Neural crest cell (in vitro differentiated cells): ENCODE results near the gene BRAF. TPM values are rescaled to one million over a fixed set of nuclear protein-coding genes. Genes with fewer than 3 reads are reported as not detected.
"Not testable (repeated sequence)": the region's sequence is repeated elsewhere in the genome, so short reads cannot be mapped to it uniquely, and the experiment has no call there.

ENCODE experiments used
- DNase-seq: peaks from one replicate; pipeline ENCODE4 v3.0.0; 2021; ENCODE audit warnings: low read depth, mixed read lengths, low spot score
- H3K27ac Mint-ChIP-seq: one replicate; pipeline ENCODE4 v1.8.0; 2021; ENCODE audit warnings: mild to moderate bottlenecking, mixed read lengths; ENCODE audit not compliant: unreplicated experiment
- H3K27me3 Mint-ChIP-seq: 2 replicates; pipeline ENCODE4 v1.8.0; 2021; ENCODE audit warnings: low read depth, mild to moderate bottlenecking, mixed read lengths
- H3K36me3 Mint-ChIP-seq: 2 replicates; pipeline ENCODE4 v1.8.0; 2021; ENCODE audit warnings: low read depth, mild to moderate bottlenecking, mixed read lengths
- H3K4me1 Mint-ChIP-seq: 2 replicates; pipeline ENCODE4 v1.8.0; 2021; ENCODE audit warnings: mixed read lengths
- H3K4me3 Mint-ChIP-seq: one replicate; pipeline ENCODE4 v1.8.0; 2021; ENCODE audit warnings: mild to moderate bottlenecking, mixed read lengths
- H3K9me3 Mint-ChIP-seq: 2 replicates; pipeline ENCODE4 v1.8.0; 2021; ENCODE audit warnings: mixed read lengths
- total RNA-seq: library from RNA; stranded (reverse); gene quantifications from 2 replicates; pipeline ENCODE4 v1.2.1, GENCODE V29; 2021
- TF ChIP-seq, protein P1 (sequence below): fragments of 200-600 bp; sonication (generic); conservative IDR thresholded peaks from 2 replicates; pipeline ENCODE4 v1.5.0; 2021; ENCODE audit warnings: antibody characterized with exemption, mild to moderate bottlenecking

BRAF gene
- total RNA-seq, 1 donor from 2014 or later: 27.7 TPM

DNA sequence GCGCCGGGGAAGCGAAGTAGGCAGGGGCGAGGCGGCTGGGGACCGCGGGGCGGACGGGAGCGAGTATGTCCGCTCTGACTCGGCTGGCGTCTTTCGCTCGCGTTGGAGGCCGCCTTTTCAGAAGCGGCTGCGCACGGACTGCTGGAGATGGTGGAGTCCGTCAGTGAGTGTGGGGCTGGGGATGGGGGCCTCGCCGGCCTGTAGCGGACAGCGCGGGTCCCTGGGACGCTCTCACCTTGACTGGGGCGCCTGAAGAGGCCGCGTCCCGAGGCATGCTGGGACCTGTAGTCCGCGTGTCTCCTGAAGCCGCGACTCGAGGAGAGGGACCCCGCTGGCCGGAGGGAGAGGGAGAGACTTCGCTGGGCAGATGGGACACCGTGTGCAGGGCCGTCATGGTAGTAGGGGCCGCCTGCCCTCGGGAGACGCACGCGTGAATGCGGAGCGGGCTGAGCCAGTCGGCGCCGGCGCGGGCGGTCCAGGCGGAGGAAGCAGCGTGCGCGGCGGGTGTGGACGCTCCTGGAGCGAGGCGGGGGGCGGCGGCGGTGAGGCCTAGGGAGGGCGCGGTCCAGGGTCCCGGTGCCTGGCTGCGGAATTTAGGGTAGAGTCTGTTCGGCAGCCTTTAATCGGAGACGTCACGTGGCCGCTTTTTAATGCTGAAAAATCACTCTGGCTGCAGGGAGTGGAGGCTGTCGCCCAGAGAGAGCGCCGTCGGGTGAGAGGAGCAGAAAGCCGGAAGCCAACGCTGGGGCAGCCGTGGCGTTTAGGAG is 227.9 kb downstream of the BRAF start, which contains the start of gene NDUFB2:
Gene NDUFB2 (plus strand): TSS at position 29 of the 767 bp plus-strand sequence. CDS start 37 bp downstream, at position 66.
- peaks cover 39% of the 10 kb centered on the region for H3K4me1 Mint-ChIP-seq
- no peaks in the 10 kb centered on the region for H3K36me3 Mint-ChIP-seq
- no peaks in the 10 kb centered on the region for H3K27me3 Mint-ChIP-seq
- H3K4me3 Mint-ChIP-seq: peak within 1 kb of the TSS; percentile 98
- H3K9me3 Mint-ChIP-seq: no peaks in the 10 kb centered on the region
- TF ChIP-seq, protein P1, sequence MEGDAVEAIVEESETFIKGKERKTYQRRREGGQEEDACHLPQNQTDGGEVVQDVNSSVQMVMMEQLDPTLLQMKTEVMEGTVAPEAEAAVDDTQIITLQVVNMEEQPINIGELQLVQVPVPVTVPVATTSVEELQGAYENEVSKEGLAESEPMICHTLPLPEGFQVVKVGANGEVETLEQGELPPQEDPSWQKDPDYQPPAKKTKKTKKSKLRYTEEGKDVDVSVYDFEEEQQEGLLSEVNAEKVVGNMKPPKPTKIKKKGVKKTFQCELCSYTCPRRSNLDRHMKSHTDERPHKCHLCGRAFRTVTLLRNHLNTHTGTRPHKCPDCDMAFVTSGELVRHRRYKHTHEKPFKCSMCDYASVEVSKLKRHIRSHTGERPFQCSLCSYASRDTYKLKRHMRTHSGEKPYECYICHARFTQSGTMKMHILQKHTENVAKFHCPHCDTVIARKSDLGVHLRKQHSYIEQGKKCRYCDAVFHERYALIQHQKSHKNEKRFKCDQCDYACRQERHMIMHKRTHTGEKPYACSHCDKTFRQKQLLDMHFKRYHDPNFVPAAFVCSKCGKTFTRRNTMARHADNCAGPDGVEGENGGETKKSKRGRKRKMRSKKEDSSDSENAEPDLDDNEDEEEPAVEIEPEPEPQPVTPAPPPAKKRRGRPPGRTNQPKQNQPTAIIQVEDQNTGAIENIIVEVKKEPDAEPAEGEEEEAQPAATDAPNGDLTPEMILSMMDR: peak; percentile 13
- peak; percentile 92 for DNase-seq
- H3K27ac Mint-ChIP-seq: peak within 1 kb of the TSS; percentile 98

DNA sequence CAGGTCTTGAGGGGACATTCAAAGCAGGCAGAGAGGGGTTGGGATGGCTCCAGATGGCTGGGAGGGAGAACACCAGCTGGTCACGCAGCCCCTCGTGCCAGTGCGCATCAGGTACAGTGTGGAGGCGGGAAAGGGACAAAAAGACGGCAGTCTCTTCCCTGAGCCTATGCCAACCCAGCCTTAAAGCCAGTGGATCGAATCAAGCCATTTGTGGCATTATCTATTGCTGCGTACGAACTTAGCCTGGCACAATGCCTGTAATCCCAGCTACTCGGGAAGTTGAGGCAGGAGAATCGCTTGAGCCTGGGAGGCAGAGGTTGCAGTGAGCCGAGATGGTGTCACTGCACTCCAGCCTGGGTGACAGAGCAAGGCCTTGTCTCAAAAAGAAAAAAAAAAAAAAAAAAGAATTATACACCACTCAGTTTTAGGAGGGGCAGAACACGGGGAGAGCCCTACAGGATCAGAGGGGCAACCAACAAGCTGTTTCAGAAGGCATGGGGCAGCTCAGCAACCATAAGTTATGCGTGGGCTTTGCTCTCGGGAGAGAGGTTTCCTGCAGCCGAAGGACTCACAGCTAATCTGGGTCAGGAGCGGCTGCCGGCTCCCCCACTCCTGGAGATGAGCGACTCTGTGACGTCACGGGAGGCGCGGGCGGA is 228.6 kb downstream of the BRAF start:
- H3K4me1 Mint-ChIP-seq: peaks cover 39% of the 10 kb centered on the region
- TF ChIP-seq, protein P1: no peak
- no peaks in the 10 kb centered on the region for H3K9me3 Mint-ChIP-seq
- no peak for DNase-seq
- peak overlapping the region; percentile 98 for H3K4me3 Mint-ChIP-seq
- H3K36me3 Mint-ChIP-seq: no peaks in the 10 kb centered on the region
- H3K27me3 Mint-ChIP-seq: no peaks in the 10 kb centered on the region
- H3K27ac Mint-ChIP-seq: peak overlapping the region; percentile 98

DNA sequence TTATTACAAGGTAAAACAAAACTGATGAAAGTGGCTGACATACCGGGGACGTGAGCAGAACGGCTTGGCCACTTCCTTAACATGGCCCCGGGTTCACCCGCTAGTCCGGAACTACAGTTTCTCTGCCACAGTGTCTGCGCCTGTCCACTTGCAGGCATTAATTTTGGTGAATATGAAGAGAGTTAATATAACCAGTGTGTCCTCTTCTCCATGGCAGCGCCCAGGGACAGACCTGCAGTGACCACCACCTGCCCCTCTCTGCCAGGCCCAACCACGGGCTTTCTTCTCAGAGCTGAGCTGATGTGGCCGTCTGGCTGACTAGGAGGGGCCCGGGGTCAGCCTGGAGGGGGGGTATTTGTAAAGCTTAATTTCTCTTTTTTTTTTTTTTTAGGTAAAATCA is 229.3 kb downstream of the BRAF start:
- TF ChIP-seq, protein P1: no peak
- Mint-ChIP-seq H3K36me3 (no peaks in the 10 kb centered on the region), H3K27ac (no peak overlapping the region), H3K9me3 (no peaks in the 10 kb centered on the region), H3K4me3 (no peak overlapping the region), H3K27me3 (no peaks in the 10 kb centered on the region), H3K4me1 (peaks cover 39% of the 10 kb centered on the region)
- DNase-seq: no peak

DNA sequence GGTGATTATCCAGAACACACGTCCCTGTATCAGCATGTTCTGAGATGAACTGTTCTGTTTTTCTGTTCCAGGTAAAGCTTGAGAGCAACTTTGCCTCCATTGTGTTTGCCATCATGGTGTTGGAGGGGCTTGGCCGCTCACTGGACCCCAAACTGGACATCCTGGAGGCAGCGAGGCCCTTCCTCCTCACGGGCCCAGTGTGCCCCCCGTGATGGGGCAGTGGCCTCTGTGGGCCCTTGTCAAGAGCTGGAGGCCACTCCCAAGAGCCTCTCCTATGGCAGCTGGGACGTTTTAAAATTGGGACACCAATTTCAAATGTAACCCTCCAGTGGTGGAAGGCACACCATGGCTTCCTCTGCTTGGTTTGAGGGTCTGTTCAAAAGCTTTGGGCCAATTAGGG is 230.1 kb downstream of the BRAF start:
- Mint-ChIP-seq H3K27ac (no peak overlapping the region), H3K27me3 (no peaks in the 10 kb centered on the region), H3K4me3 (peak overlapping the region; percentile 72), H3K36me3 (no peaks in the 10 kb centered on the region), H3K9me3 (no peaks in the 10 kb centered on the region), H3K4me1 (peaks cover 36% of the 10 kb centered on the region)
- TF ChIP-seq, protein P1: no peak
- no peak for DNase-seq

DNA sequence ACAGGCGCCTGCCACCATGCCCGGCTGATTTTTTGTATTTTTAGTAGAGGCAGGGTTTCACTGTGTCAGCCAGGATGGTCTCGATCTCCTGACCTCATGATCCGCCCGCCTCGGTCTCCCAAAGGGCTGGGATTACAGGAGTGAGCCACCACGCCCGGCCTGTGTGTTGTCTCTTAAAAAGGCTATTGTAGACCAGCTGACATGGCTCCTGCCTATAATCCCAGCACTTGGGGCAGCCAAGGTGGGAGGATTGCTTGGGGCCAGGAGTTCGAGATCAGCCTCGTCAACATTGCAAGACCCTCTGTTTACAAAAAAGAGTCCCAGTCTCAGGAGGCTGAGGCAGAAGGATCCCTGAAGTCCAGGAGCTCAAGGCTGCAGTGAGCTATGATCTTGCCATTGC is 230.9 kb downstream of the BRAF start:
- not testable (repeated sequence) for H3K4me3 Mint-ChIP-seq, H3K9me3 Mint-ChIP-seq, DNase-seq, H3K27ac Mint-ChIP-seq, H3K36me3 Mint-ChIP-seq, H3K27me3 Mint-ChIP-seq
- peaks cover 31% of the 10 kb centered on the region for H3K4me1 Mint-ChIP-seq
